Stimulated activated CD8-positive, alpha-beta memory T cell treated with anti-CD3 and anti-CD28 coated beads, Interleukin-2, amount 100 ng/mL, for 48 hours (primary cell): Measurements from ENCODE around the gene GPX6.
"Not testable (repeated sequence)": the region's sequence is repeated elsewhere in the genome, so short reads cannot be mapped to it uniquely, and the experiment has no call there.

Experiments used
- DNase-seq, 2 donors: peaks; one replicate each; pipeline ENCODE4 v3.0.0-alpha.2; 2020; ENCODE audit warnings: low read depth in 2 of 2

Gene GPX6

GRCh38 chr6:28525496-28526039, 10.0 kb upstream of the GPX6 start, which contains the start of gene GPX5:
Gene GPX5 (plus strand): TSS chr6:28525881. CDS start chr6:28526014, 133 bp downstream.
- DNase-seq: no peak

- peak in 1 of 2 donors; percentile 10 for DNase-seq
Measured at GRCh38 chr6:28523241-28523622, 7.6 kb upstream of the GPX6 start.

GRCh38 chr6:28522594-28523240, 7.1 kb upstream of the GPX6 start:
- no peak for DNase-seq

- no peak for DNase-seq
Measured at GRCh38 chr6:28517964-28518363, 2.4 kb upstream of the GPX6 start.

GRCh38 chr6:28512387-28512786, 3.2 kb downstream of the GPX6 start:
- DNase-seq: not testable (repeated sequence)

- DNase-seq: no peak
Measured at GRCh38 chr6:28511628-28512300, 3.8 kb downstream of the GPX6 start.

GRCh38 chr6:28506807-28507475, 8.7 kb downstream of the GPX6 start:
- DNase-seq: no peak

- DNase-seq: no peak
Measured at GRCh38 chr6:28505733-28506132, 9.9 kb downstream of the GPX6 start.

GRCh38 chr6:28502709-28503305, 12.8 kb downstream of the GPX6 start:
- DNase-seq: not testable (repeated sequence)

GRCh38 chr6:28502136-28502535, 13.5 kb downstream of the GPX6 start:
- DNase-seq: not testable (repeated sequence)

- DNase-seq: no peak
Measured at GRCh38 chr6:28501259-28501658, 14.3 kb downstream of the GPX6 start.

GRCh38 chr6:28497893-28498292, 17.7 kb downstream of the GPX6 start:
- no peak for DNase-seq

GRCh38 chr6:28497306-28497705, 18.3 kb downstream of the GPX6 start:
- DNase-seq: no peak

GRCh38 chr6:28496099-28496779, 19.4 kb downstream of the GPX6 start:
- no peak for DNase-seq

GRCh38 chr6:28491984-28492317, 23.6 kb downstream of the GPX6 start:
- DNase-seq: no peak

GRCh38 chr6:28490205-28490890, 25.2 kb downstream of the GPX6 start:
- no peak for DNase-seq

GRCh38 chr6:28489366-28490204, 26.0 kb downstream of the GPX6 start:
- peak; percentile 28 to 41 for DNase-seq

GRCh38 chr6:28488916-28489365, 26.7 kb downstream of the GPX6 start:
- DNase-seq: peak in 1 of 2 donors; percentile 45

GRCh38 chr6:28486988-28487742, 28.4 kb downstream of the GPX6 start:
- no peak for DNase-seq
